ENCODE measurements around the gene KCNT2.
A peak's percentile ranks its signal among the peaks of the same experiment; 100 is the strongest.

Gene KCNT2

GRCh38 chr1:196543833-196544232 is 64.4 kb downstream of the KCNT2 start:
- H3K4me1 ChIP-seq (ENCODE audit: control insufficient read depth, insufficient read depth, low read depth, low read length), result no peaks in the 10 kb centered on the region
- H2BK5ac ChIP-seq (ENCODE audit: low read depth, low read length, poor library complexity, severe bottlenecking), result no peak overlapping the region
- peaks cover 2% of the 10 kb centered on the region for H3K79me1 ChIP-seq (replicated peaks; ENCODE audit: low read length, poor library complexity, severe bottlenecking)
- no peak overlapping the region for H2BK120ac ChIP-seq (ENCODE audit: low read depth, low read length)
- H3K36me3 ChIP-seq (ENCODE audit: control insufficient read depth in 1 of 2, insufficient read depth in 2 of 2, low read depth in 1 of 2, low read length in 2 of 2), result no peaks in the 10 kb centered on the region
- H3K23ac ChIP-seq (ENCODE audit: low read length in 2 of 2), result no peak overlapping the region
- no peak overlapping the region for H4K8ac ChIP-seq (ENCODE audit: low read length)
- H3K14ac ChIP-seq (ENCODE audit: low read length in 2 of 2), result no peak overlapping the region
- no peak overlapping the region for H2BK12ac ChIP-seq (ENCODE audit: low read length in 2 of 2)
- H3K4ac ChIP-seq (ENCODE audit: low read depth in 1 of 2, low read length in 2 of 2), result no peak overlapping the region
- no peak for DNase-seq
- 92% methylated on average over 3 of the region's 3 CpGs for WGBS
- H3K18ac ChIP-seq (ENCODE audit: low read depth in 1 of 2, low read length in 2 of 2), result no peak overlapping the region
- no peak overlapping the region for H4K91ac ChIP-seq (ENCODE audit: low read length)
- no peak overlapping the region for H3K4me3 ChIP-seq (ENCODE audit: insufficient read depth in 1 of 2, low read depth in 1 of 2, low read length in 2 of 2)
- no peak overlapping the region for H2AFZ ChIP-seq (ENCODE audit: low read depth, low read length)
- H3K27me3 ChIP-seq (ENCODE audit: control insufficient read depth in 1 of 2, insufficient read depth in 1 of 2, low read length in 2 of 2), result no peaks in the 10 kb centered on the region
- no peak overlapping the region for H3K4me2 ChIP-seq (ENCODE audit: low read length, poor library complexity, severe bottlenecking)
- no peak overlapping the region for H2AK5ac ChIP-seq (ENCODE audit: low read length, severe bottlenecking)
- no peaks in the 10 kb centered on the region for H3K9me3 ChIP-seq (ENCODE audit: control insufficient read depth, low read length)
- H3K27ac ChIP-seq (ENCODE audit: low read length, poor library complexity, severe bottlenecking), result no peak overlapping the region
- H3K9ac ChIP-seq (ENCODE audit: low read length), result no peak overlapping the region
- no peak overlapping the region for H2BK15ac ChIP-seq (ENCODE audit: low read depth, poor library complexity, severe bottlenecking)

GRCh38 chr1:196538473-196538872 is 69.8 kb downstream of the KCNT2 start:
- no peak overlapping the region for H4K8ac ChIP-seq (ENCODE audit: low read length)
- no peak for DNase-seq
- 98% methylated on average over 4 of the region's 4 CpGs for WGBS
- no peak overlapping the region for H3K4me3 ChIP-seq (ENCODE audit: insufficient read depth in 1 of 2, low read depth in 1 of 2, low read length in 2 of 2)
- H2AK5ac ChIP-seq (ENCODE audit: low read length, severe bottlenecking), result no peak overlapping the region
- no peak overlapping the region for H3K4ac ChIP-seq (ENCODE audit: low read depth in 1 of 2, low read length in 2 of 2)
- H3K4me2 ChIP-seq (ENCODE audit: low read length, poor library complexity, severe bottlenecking), result no peak overlapping the region
- H2BK12ac ChIP-seq (ENCODE audit: low read length in 2 of 2), result no peak overlapping the region
- peaks cover 27% of the 10 kb centered on the region for H3K79me1 ChIP-seq (replicated peaks; ENCODE audit: low read length, poor library complexity, severe bottlenecking)
- H2BK120ac ChIP-seq (ENCODE audit: low read depth, low read length), result no peak overlapping the region
- H3K14ac ChIP-seq (ENCODE audit: low read length in 2 of 2), result no peak overlapping the region
- peaks cover 0 to 12% of the 10 kb centered on the region in 2 experiments for H3K36me3 ChIP-seq (ENCODE audit: control insufficient read depth in 1 of 2, insufficient read depth in 2 of 2, low read depth in 1 of 2, low read length in 2 of 2)
- no peak overlapping the region for H3K18ac ChIP-seq (ENCODE audit: low read depth in 1 of 2, low read length in 2 of 2)
- no peak overlapping the region for H2BK15ac ChIP-seq (ENCODE audit: low read depth, poor library complexity, severe bottlenecking)
- H2AFZ ChIP-seq (ENCODE audit: low read depth, low read length), result no peak overlapping the region
- H4K91ac ChIP-seq (ENCODE audit: low read length), result no peak overlapping the region
- no peak overlapping the region for H3K27ac ChIP-seq (ENCODE audit: low read length, poor library complexity, severe bottlenecking)
- no peak overlapping the region for H3K9ac ChIP-seq (ENCODE audit: low read length)
- no peak overlapping the region for H3K23ac ChIP-seq (ENCODE audit: low read length in 2 of 2)
- H3K4me1 ChIP-seq (ENCODE audit: control insufficient read depth, insufficient read depth, low read depth, low read length), result no peaks in the 10 kb centered on the region
- no peaks in the 10 kb centered on the region for H3K9me3 ChIP-seq (ENCODE audit: control insufficient read depth, low read length)
- no peaks in the 10 kb centered on the region for H3K27me3 ChIP-seq (ENCODE audit: control insufficient read depth in 1 of 2, insufficient read depth in 1 of 2, low read length in 2 of 2)
- no peak overlapping the region for H2BK5ac ChIP-seq (ENCODE audit: low read depth, low read length, poor library complexity, severe bottlenecking)

GRCh38 chr1:196535727-196536126 is 72.5 kb downstream of the KCNT2 start:
- no peaks in the 10 kb centered on the region for H3K27me3 ChIP-seq (ENCODE audit: control insufficient read depth in 1 of 2, insufficient read depth in 1 of 2, low read length in 2 of 2)
- H3K4ac ChIP-seq (ENCODE audit: low read depth in 1 of 2, low read length in 2 of 2), result no peak overlapping the region
- no peak overlapping the region for H2AK5ac ChIP-seq (ENCODE audit: low read length, severe bottlenecking)
- no peaks in the 10 kb centered on the region for H3K4me1 ChIP-seq (ENCODE audit: control insufficient read depth, insufficient read depth, low read depth, low read length)
- 63% methylated on average over 3 of the region's 3 CpGs for WGBS
- no peak overlapping the region for H3K4me2 ChIP-seq (ENCODE audit: low read length, poor library complexity, severe bottlenecking)
- no peak overlapping the region for H3K18ac ChIP-seq (ENCODE audit: low read depth in 1 of 2, low read length in 2 of 2)
- DNase-seq, result peak; percentile 36
- H2AFZ ChIP-seq (ENCODE audit: low read depth, low read length), result no peak overlapping the region
- no peak overlapping the region for H2BK12ac ChIP-seq (ENCODE audit: low read length in 2 of 2)
- no peak overlapping the region for H3K23ac ChIP-seq (ENCODE audit: low read length in 2 of 2)
- peaks cover 27% of the 10 kb centered on the region for H3K79me1 ChIP-seq (replicated peaks; ENCODE audit: low read length, poor library complexity, severe bottlenecking)
- no peak overlapping the region for H2BK5ac ChIP-seq (ENCODE audit: low read depth, low read length, poor library complexity, severe bottlenecking)
- H4K8ac ChIP-seq (ENCODE audit: low read length), result no peak overlapping the region
- no peak overlapping the region for H3K14ac ChIP-seq (ENCODE audit: low read length in 2 of 2)
- no peak overlapping the region for H3K27ac ChIP-seq (ENCODE audit: low read length, poor library complexity, severe bottlenecking)
- no peak overlapping the region for H4K91ac ChIP-seq (ENCODE audit: low read length)
- H3K4me3 ChIP-seq (ENCODE audit: insufficient read depth in 1 of 2, low read depth in 1 of 2, low read length in 2 of 2), result no peak overlapping the region
- no peak overlapping the region for H2BK120ac ChIP-seq (ENCODE audit: low read depth, low read length)
- peaks cover 0 to 12% of the 10 kb centered on the region in 2 experiments for H3K36me3 ChIP-seq (ENCODE audit: control insufficient read depth in 1 of 2, insufficient read depth in 2 of 2, low read depth in 1 of 2, low read length in 2 of 2)
- no peaks in the 10 kb centered on the region for H3K9me3 ChIP-seq (ENCODE audit: control insufficient read depth, low read length)
- H2BK15ac ChIP-seq (ENCODE audit: low read depth, poor library complexity, severe bottlenecking), result no peak overlapping the region
- H3K9ac ChIP-seq (ENCODE audit: low read length), result no peak overlapping the region

DNA sequence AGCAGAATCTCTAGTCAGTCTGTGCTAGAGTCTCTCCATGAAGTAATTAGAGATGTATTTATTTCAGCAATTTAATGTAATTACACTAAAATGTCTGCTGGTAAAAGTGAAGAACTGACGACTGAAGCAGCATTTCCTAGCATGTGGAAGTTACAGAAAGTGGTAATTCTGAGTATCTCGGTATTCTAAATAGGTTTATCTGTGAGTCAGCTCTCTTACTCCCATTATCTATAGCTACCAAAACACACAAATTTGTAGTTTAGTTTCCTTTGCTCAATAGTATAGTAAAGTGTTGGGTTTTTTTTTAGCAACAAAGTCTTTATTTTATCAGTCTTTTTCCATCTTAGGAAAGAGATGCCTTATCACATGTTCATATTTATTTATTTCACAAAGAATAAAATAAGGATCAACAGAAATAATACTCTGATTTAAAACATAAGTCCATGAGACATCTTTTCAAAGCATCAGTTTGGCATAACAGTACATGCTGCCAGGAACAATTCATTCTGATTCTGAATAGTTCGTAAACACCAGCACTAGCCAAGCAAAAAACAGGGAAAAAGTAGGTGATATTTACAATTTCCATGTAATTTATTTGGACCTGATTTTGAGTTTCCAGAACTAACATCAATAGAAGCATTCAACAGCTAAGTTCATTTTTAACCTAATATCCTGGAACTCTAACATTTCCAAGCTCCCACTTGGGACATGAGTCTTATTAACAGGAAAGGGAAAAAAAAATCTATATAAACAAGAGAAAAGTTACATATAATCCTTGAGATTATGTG is 76.3 kb downstream of the KCNT2 start:
- Histone ChIP-seq H3K4ac (ENCODE audit: low read depth in 1 of 2, low read length in 2 of 2) (no peak overlapping the region), H3K79me1 (replicated peaks; ENCODE audit: low read length, poor library complexity, severe bottlenecking) (peaks cover 15% of the 10 kb centered on the region), H3K18ac (ENCODE audit: low read depth in 1 of 2, low read length in 2 of 2) (no peak overlapping the region), H2BK12ac (ENCODE audit: low read length in 2 of 2) (no peak overlapping the region), H2BK15ac (ENCODE audit: low read depth, poor library complexity, severe bottlenecking) (no peak overlapping the region), H3K4me1 (ENCODE audit: control insufficient read depth, insufficient read depth, low read depth, low read length) (no peaks in the 10 kb centered on the region), H3K4me3 (ENCODE audit: insufficient read depth in 1 of 2, low read depth in 1 of 2, low read length in 2 of 2) (no peak overlapping the region), H4K8ac (ENCODE audit: low read length) (no peak overlapping the region), H3K4me2 (ENCODE audit: low read length, poor library complexity, severe bottlenecking) (no peak overlapping the region), H2AK5ac (ENCODE audit: low read length, severe bottlenecking) (no peak overlapping the region), H3K23ac (ENCODE audit: low read length in 2 of 2) (no peak overlapping the region), H3K27ac (ENCODE audit: low read length, poor library complexity, severe bottlenecking) (no peak overlapping the region), H2BK120ac (ENCODE audit: low read depth, low read length) (no peak overlapping the region), H3K9me3 (ENCODE audit: control insufficient read depth, low read length) (no peaks in the 10 kb centered on the region), H3K27me3 (ENCODE audit: control insufficient read depth in 1 of 2, insufficient read depth in 1 of 2, low read length in 2 of 2) (no peaks in the 10 kb centered on the region), H2AFZ (ENCODE audit: low read depth, low read length) (no peak overlapping the region), H3K36me3 (ENCODE audit: control insufficient read depth in 1 of 2, insufficient read depth in 2 of 2, low read depth in 1 of 2, low read length in 2 of 2) (peaks cover 0 to 4% of the 10 kb centered on the region in 2 experiments), H3K14ac (ENCODE audit: low read length in 2 of 2) (no peak overlapping the region), H4K91ac (ENCODE audit: low read length) (no peak overlapping the region), H3K9ac (ENCODE audit: low read length) (peak overlapping the region; percentile 28), H2BK5ac (ENCODE audit: low read depth, low read length, poor library complexity, severe bottlenecking) (no peak overlapping the region)
- DNase-seq, result no peak
- WGBS, result 90% methylated on average over 2 of the region's 3 CpGs

Measured in mesenchymal stem cell (in vitro differentiated cells and primary cell).